Astrocyte (in vitro differentiated cells and primary cell): ENCODE results near the gene ECE2.

Source experiments
- EZH2 ChIP-seq: IDR thresholded peaks from 2 replicates; pipeline ENCODE4 v1.6.1; 2012; ENCODE audit warnings: mild to moderate bottlenecking, low read length, inconsistent platforms; ENCODE audit not compliant: insufficient read depth
- TF ChIP-seq, protein P1 (sequence below): IDR thresholded peaks from 2 replicates; pipeline ENCODE4 v1.5.1; 2011; ENCODE audit warnings: low read depth, mild to moderate bottlenecking, inconsistent platforms, low read length, moderate library complexity; ENCODE audit not compliant: insufficient read depth

DNA sequence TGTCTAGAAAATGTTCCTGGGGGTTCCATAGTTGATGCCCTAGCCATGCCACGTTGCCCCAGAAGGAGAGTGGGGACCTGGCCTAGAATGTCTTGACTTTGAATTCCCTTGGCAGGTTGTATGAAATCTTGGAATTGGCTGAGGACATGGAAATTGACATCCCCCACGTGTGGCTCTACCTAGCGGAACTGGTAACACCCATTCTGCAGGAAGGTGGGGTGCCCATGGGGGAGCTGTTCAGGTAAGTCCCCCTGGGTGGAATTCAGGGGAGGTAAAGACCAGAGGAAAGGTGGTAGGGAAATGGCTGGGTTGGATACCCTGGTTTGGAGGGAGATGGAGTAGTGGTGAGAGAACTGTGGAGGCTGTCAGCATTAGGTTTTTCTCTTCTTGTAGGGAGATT lies 52.7 kb downstream of the ECE2 start:
- no peak for TF ChIP-seq EZH2
- TF ChIP-seq, protein P1, sequence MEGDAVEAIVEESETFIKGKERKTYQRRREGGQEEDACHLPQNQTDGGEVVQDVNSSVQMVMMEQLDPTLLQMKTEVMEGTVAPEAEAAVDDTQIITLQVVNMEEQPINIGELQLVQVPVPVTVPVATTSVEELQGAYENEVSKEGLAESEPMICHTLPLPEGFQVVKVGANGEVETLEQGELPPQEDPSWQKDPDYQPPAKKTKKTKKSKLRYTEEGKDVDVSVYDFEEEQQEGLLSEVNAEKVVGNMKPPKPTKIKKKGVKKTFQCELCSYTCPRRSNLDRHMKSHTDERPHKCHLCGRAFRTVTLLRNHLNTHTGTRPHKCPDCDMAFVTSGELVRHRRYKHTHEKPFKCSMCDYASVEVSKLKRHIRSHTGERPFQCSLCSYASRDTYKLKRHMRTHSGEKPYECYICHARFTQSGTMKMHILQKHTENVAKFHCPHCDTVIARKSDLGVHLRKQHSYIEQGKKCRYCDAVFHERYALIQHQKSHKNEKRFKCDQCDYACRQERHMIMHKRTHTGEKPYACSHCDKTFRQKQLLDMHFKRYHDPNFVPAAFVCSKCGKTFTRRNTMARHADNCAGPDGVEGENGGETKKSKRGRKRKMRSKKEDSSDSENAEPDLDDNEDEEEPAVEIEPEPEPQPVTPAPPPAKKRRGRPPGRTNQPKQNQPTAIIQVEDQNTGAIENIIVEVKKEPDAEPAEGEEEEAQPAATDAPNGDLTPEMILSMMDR = no peak
